NOMO-1 treated with DMSO at 0.1 percent for 48 hours (cell line): ENCODE results near the gene GSPT1.

Source experiments
- DNase-seq: peaks from one replicate; lab custom pipeline; 2025; ENCODE audit not compliant: unreplicated experiment; lab: John Stamatoyannopoulos, UW

The GSPT1 gene

GRCh38 chr16:11913425-11914079 lies 2.2 kb downstream of the GSPT1 start:
- DNase-seq = no peak

- DNase-seq = no peak
These were observed 5.9 kb downstream of the GSPT1 start for GRCh38 chr16:11909653-11910545.

GRCh38 chr16:11907160-11907970 lies 8.4 kb downstream of the GSPT1 start:
- no peak for DNase-seq

DNA sequence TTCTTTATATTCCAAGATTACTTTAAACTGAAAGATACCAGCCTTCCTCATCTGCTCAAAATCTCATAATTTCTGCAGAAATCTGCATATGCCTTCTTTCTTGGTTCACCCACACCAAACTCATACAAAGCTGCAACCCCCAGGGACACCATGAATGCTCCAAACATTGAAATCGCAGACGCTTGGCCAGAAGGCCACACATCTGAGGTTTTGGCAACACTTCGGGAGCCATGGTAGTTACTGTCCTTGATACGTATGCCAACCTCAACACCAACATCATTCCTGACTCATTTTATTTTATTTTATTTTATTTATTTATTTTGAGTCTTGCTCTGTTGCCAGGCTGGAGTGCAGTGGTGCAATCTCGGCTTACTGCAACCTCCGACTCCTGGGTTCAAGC lies 11.8 kb downstream of the GSPT1 start:
- no peak for DNase-seq

GRCh38 chr16:11901091-11901490 lies 14.7 kb downstream of the GSPT1 start:
- no peak for DNase-seq

- DNase-seq = no peak
These were observed 19.1 kb downstream of the GSPT1 start for GRCh38 chr16:11896486-11897176.

- DNase-seq = no peak
These were observed 22.2 kb downstream of the GSPT1 start for GRCh38 chr16:11893571-11893970.

DNA sequence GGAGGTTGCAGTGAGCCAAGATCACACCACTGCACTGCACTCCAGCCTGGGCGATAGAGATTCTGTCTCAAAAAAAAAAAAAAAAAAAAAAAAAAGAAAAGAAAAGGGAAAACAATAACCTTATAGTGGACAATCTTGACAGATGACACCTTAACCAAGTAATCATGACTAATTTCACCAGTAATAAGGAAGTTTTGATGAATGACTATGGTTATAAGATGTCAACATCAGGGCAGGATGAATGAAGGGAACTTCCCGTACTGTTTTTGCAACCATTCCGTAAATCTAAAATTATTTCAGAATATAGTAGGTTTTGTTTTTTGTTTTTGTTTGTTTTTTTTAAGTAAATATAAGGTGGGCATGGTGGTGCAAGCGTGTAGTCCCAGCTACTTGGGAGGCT lies 23.0 kb downstream of the GSPT1 start:
- peak; percentile 44 for DNase-seq

GRCh38 chr16:11890231-11890965 lies 25.4 kb downstream of the GSPT1 start:
- no peak for DNase-seq

DNA sequence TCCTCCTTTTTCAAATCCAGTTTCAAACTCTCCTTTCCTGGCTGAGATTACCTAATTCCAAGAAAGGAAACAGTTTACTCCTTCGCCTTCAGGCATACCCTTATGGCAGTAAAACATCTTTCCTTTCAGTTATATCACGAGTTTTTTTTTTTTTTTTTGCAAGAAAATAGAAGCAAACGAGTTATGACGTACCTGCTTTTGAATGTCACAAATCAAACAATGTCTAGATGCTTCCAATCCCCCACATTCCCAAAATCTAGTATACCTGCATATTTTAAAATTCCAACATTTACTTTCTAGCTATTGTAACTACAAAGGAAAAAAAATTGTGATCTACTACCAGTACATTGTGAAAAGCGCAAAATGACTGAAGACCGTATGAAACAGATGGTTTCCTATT lies 28.9 kb downstream of the GSPT1 start:
- DNase-seq = no peak

GRCh38 chr16:11884035-11884434 lies 31.7 kb downstream of the GSPT1 start:
- no peak for DNase-seq

- DNase-seq = no peak
These were observed 35.7 kb downstream of the GSPT1 start for GRCh38 chr16:11880007-11880406.

GRCh38 chr16:11877374-11877773 lies 38.4 kb downstream of the GSPT1 start:
- no peak for DNase-seq

DNA sequence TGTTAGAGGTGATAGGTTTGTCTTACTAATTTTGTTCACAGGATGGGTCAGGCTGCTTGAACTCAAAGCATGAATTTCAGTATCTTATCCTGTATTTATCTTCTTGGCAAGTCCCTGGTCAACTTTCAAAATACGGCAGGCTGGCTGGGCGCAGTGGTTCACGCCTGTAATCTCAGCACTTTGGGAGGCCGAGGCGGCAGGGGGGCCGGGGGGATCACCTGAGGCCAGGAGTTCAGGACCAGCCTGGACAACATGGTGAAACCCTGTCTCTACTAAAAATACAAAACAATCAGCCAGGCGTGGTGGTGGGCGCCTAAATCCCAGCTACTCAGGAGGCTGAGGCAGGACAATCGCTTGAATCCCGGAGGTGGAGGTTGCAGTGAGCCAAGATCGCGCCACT lies 39.5 kb downstream of the GSPT1 start:
- DNase-seq = no peak

GRCh38 chr16:11875721-11876120 lies 40.0 kb downstream of the GSPT1 start:
- DNase-seq = no peak

DNA sequence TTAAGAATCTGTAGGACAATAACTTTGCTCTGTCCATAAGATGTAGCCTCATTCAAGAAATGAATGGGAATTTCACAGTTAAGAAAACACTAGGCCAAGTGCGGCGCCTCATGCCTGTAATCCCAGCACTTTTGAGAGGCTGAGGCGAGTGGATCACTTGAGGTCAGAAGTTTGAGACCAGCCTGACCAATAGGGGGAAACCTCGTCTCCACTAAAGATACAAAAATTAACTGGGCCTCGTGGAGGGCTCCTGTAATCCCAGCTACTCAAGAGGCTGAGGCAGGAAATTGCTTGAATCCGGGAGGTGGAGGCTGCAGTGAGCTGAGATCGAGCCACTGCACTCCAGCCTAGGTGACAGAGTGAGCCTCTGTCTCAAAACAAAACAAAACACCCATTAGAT lies 44.6 kb downstream of the GSPT1 start:
- no peak for DNase-seq

- no peak for DNase-seq
These were observed 45.4 kb downstream of the GSPT1 start for GRCh38 chr16:11870399-11870798.

DNA sequence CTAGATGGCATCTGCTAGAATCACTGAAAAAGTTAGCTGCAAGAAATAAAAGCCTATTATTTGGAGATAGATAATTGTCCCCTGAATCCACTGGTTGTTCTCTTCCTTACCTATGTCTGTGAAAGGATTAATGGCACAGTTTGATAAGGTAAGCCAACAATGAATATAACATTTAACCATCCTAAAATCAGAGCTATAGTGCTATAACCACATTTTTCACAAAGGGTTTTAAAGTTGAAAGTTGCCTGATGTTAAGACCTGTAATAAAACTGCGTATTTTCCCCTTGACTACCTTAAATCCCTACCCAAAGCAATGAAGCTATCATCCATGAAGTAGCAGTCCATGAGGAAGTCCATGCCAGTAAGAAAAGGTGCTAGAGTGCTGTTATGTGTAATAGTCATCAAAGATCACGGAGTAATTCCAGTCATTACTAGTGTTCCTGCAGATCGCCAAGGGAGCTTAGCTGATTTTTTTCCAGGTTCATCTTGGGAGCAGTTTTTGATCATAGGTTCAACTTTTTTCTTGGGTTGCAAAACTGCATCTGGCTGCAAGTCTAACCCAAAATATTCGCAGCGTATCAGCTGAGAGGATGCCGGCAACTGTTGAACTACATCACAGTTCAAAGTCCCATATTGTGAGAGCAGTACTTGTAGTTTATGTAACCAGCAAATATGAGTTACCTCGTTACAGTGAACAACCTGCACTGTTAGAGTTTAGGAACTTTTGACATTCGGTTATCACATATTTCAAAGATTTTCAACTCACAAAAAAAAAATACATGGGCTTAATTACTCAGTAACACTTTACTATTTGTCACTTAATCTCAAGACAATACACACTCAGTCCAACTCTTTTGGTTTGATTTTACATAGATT lies 46.2 kb downstream of the GSPT1 start:
- no peak for DNase-seq

GRCh38 chr16:11868412-11868980 lies 47.3 kb downstream of the GSPT1 start:
- DNase-seq = no peak
